Activated naive CD4-positive, alpha-beta T cell treated with anti-CD3 and anti-CD28 coated beads for 36 hours (primary cell): ENCODE results near the gene KHDRBS1. TPM values are rescaled to one million over a fixed set of nuclear protein-coding genes. Genes with fewer than 3 reads are reported as not detected.
A peak's percentile ranks its signal among the peaks of the same experiment; 100 is the strongest.
"Not testable (repeated sequence)": the region's sequence is repeated elsewhere in the genome, so short reads cannot be mapped to it uniquely, and the experiment has no call there.

Experiments used
- CTCF ChIA-PET: fragments of 350-600 bp; sonication (Branson Sonifier 250); formaldehyde crosslinking; loops from one replicate; lab custom pipeline; 2021; ENCODE audit warnings: antibody characterized with exemption; lab: Charles Lee
- DNase-seq: peaks from one replicate; pipeline ENCODE4 v3.0.0-alpha.2; 2020
- H3K27ac Mint-ChIP-seq: one replicate; pipeline ENCODE4 v1.8.0; 2021; ENCODE audit warnings: mild to moderate bottlenecking, mixed read lengths
- H3K27me3 Mint-ChIP-seq: one replicate; pipeline ENCODE4 v1.8.0; 2021; ENCODE audit warnings: low read depth, mixed read lengths
- H3K36me3 Mint-ChIP-seq: one replicate; pipeline ENCODE4 v1.8.0; 2021; ENCODE audit warnings: low read depth, mixed read lengths
- H3K4me1 Mint-ChIP-seq: one replicate; pipeline ENCODE4 v1.8.0; 2021; ENCODE audit warnings: low read depth, mixed read lengths
- H3K4me3 Mint-ChIP-seq: one replicate; pipeline ENCODE4 v1.8.0; 2021; ENCODE audit warnings: mild to moderate bottlenecking, moderate library complexity, mixed read lengths
- H3K9me3 Mint-ChIP-seq: one replicate; pipeline ENCODE4 v1.8.0; 2021; ENCODE audit warnings: mixed read lengths
- intact Hi-C: fragments of 100-400 bp; cut with micrococcal nuclease; formaldehyde crosslinking; loops from one replicate; pipeline ENCODE4 v1.15.1; 2023
- total RNA-seq, 2 experiments: library from RNA; stranded (reverse); gene quantifications; one replicate each; pipeline ENCODE4 v1.2.3, GENCODE V29; 2021

Gene KHDRBS1
- total RNA-seq, 2 experiments from 2014 or later = 189 to 198 TPM

GRCh38 chr1:32014948-32015273 is 1.2 kb downstream of the KHDRBS1 start:
- Mint-ChIP-seq H3K27me3 (no peaks in the 10 kb centered on the region), H3K36me3 (peaks cover 25% of the 10 kb centered on the region), H3K4me3 (peak overlapping the region; percentile 94), H3K9me3 (no peaks in the 10 kb centered on the region), H3K27ac (peak overlapping the region; percentile 92), H3K4me1 (peaks cover 45% of the 10 kb centered on the region)
- intact Hi-C loops = loop anchor here (1.0 kb wide), 1 partner anchor 93 kb away; the partner anchor contains the start of gene KPNA6
- CTCF ChIA-PET = no interaction called here
- peak; percentile 17 for DNase-seq

- intact Hi-C loops = no loop called here
- CTCF ChIA-PET = interaction anchor here (0.6 kb wide), 1 partner anchor 427 kb away, joined by 5 read pairs; no protein-coding TSS in a partner anchor
Measured at GRCh38 chr1:32020339-32020738, 6.7 kb downstream of the KHDRBS1 start.

DNA sequence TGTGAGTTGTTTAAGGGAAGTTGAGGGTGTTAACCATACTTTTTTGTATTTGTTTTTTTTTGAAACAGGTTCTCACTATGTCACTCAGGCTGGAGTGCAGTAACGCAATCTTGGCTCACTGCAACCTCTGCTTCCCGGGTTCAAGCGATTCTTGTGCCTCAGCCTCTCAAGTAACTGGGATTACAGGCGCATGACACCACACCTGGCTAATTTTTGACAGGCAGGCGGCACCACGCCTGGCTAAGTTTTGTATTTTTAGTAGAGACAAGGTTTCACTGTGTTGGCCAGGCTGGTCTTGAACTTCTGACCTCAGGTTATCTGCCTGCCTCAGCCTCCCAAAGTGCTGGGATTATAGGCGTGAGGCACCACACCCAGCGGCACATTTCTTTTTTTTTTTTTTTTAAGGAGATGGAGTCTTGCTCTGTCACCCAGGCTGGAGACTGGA is 7.9 kb downstream of the KHDRBS1 start:
- H3K4me3 Mint-ChIP-seq, intact Hi-C loops, CTCF ChIA-PET, DNase-seq, H3K27ac Mint-ChIP-seq, H3K9me3 Mint-ChIP-seq, H3K27me3 Mint-ChIP-seq: not testable (repeated sequence)
- H3K4me1 Mint-ChIP-seq = peaks cover 51% of the 10 kb centered on the region
- peaks cover 20% of the 10 kb centered on the region for H3K36me3 Mint-ChIP-seq

More at GRCh38 chr1:32020339-32020738, 6.7 kb downstream of the KHDRBS1 start:
- H3K4me1 Mint-ChIP-seq = peaks cover 56% of the 10 kb centered on the region
- no peak for DNase-seq
- no peak overlapping the region for H3K4me3 Mint-ChIP-seq
- H3K9me3 Mint-ChIP-seq = no peaks in the 10 kb centered on the region
- H3K36me3 Mint-ChIP-seq = peaks cover 28% of the 10 kb centered on the region
- no peaks in the 10 kb centered on the region for H3K27me3 Mint-ChIP-seq
- no peak overlapping the region for H3K27ac Mint-ChIP-seq

GRCh38 chr1:32023351-32023750 is 9.7 kb downstream of the KHDRBS1 start:
- Mint-ChIP-seq H3K4me1 (peaks cover 45% of the 10 kb centered on the region), H3K9me3 (no peaks in the 10 kb centered on the region), H3K27me3 (no peaks in the 10 kb centered on the region), H3K27ac (no peak overlapping the region), H3K36me3 (peaks cover 16% of the 10 kb centered on the region), H3K4me3 (no peak overlapping the region)
- no peak for DNase-seq
- CTCF ChIA-PET = interaction anchor here (0.6 kb wide), 2 partner anchors 378 to 390 kb away, joined by 4 read pairs; no protein-coding TSS in a partner anchor
- intact Hi-C loops = no loop called here

GRCh38 chr1:32025515-32025914 is 11.8 kb downstream of the KHDRBS1 start:
- no peak for DNase-seq
- CTCF ChIA-PET = no interaction called here
- intact Hi-C loops = no loop called here
- Mint-ChIP-seq H3K4me1 (peaks cover 41% of the 10 kb centered on the region), H3K4me3 (no peak overlapping the region), H3K27ac (no peak overlapping the region), H3K27me3 (no peaks in the 10 kb centered on the region), H3K36me3 (peaks cover 20% of the 10 kb centered on the region), H3K9me3 (no peaks in the 10 kb centered on the region)

DNA sequence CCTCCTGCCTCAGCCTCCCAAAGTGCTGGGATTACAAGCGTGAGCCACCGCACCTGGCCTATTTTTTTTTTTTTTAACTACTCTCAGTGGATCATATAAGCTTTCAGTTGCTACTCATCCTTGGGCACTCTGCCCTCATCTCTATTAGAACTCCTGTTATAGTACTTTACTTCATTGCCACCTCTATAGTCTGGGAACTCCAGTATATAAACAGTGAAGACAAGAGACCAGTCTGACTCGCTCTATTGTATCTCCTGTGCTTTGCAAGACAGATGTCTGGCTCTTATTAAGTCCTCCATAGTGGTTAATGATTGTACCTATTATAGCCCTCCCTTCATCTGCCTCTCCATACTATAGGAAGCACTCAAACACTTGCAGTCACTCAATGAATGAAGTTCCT is 15.1 kb downstream of the KHDRBS1 start:
- CTCF ChIA-PET = interaction anchor here (0.6 kb wide), 1 partner anchor 84 kb away, joined by 3 read pairs; no protein-coding TSS in a partner anchor
- no peaks in the 10 kb centered on the region for H3K9me3 Mint-ChIP-seq

DNA sequence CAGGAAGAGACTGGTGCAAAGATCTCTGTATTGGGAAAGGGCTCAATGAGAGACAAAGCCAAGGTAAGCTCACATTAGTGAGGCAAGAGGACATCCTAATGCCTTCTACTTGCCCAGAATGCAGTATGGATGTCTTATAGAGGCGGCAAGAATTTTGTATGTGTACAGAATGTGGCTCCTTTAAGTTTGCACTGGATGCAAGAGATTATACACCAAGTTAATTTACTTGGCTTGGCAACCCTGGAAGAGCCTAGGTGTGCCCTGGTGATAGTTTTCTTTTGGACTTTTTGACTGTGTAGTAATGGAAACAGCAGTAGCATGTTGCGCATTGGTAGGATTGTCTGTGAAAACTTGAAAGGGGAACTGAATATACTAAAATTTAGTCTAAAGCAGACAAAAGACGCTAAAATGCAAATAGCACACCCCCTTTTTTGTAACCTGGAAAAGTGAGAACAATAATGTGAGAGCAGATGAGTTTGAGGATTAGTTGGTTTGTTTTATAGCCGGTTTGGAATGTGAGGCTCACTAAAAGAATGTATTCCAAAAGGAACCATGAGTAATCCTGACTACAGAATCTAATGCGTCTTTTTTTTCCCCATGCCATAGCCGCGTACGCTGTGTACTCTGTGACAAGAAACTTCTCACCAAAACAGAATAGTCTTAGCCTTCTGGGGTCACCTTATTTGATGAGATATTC is 18.1 kb downstream of the KHDRBS1 start:
- no peak overlapping the region for H3K27ac Mint-ChIP-seq
- peaks cover 36% of the 10 kb centered on the region for H3K36me3 Mint-ChIP-seq
- H3K27me3 Mint-ChIP-seq = no peaks in the 10 kb centered on the region
- CTCF ChIA-PET = no interaction called here
- H3K9me3 Mint-ChIP-seq = no peaks in the 10 kb centered on the region
- H3K4me1 Mint-ChIP-seq = peaks cover 34% of the 10 kb centered on the region
- intact Hi-C loops = no loop called here
- no peak for DNase-seq
- H3K4me3 Mint-ChIP-seq = no peak overlapping the region

More for the DNA sequence above, 15.1 kb downstream of the KHDRBS1 start:
- Mint-ChIP-seq H3K27me3 (no peaks in the 10 kb centered on the region), H3K27ac (no peak overlapping the region), H3K4me1 (peaks cover 32% of the 10 kb centered on the region), H3K4me3 (no peak overlapping the region), H3K36me3 (peaks cover 25% of the 10 kb centered on the region)
- no peak for DNase-seq
- intact Hi-C loops = no loop called here

GRCh38 chr1:32032275-32032615 is 18.6 kb downstream of the KHDRBS1 start:
- CTCF ChIA-PET = interaction anchor here (0.5 kb wide), 1 partner anchor 27 kb away, joined by 3 read pairs; no protein-coding TSS in a partner anchor
- no peak for DNase-seq
- Mint-ChIP-seq H3K27me3 (no peaks in the 10 kb centered on the region), H3K36me3 (peaks cover 37% of the 10 kb centered on the region), H3K9me3 (no peaks in the 10 kb centered on the region), H3K4me1 (peaks cover 32% of the 10 kb centered on the region), H3K27ac (no peak overlapping the region), H3K4me3 (no peak overlapping the region)
- intact Hi-C loops = no loop called here

DNA sequence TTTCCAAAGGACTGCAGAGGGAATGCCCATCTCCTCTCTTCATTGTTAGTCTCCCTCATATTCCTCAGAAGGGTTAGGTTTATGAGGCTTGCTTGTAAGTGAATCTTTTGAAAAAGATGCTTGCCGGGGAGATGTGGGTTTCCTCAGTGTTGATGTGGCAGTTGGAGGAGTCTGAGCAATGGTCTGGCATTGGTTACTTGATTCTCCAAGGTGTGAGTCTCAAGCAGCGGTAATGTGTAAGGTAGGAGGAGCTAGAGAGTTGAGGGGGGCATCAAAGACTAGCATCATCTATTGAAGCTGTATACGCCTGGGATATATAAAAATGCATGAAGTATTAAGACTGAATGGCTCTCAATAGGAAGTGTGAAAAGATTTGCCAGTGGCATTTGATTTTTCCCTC is 21.5 kb downstream of the KHDRBS1 start:
- no peaks in the 10 kb centered on the region for H3K27me3 Mint-ChIP-seq
- DNase-seq = no peak
- intact Hi-C loops = no loop called here
- peaks cover 48% of the 10 kb centered on the region for H3K36me3 Mint-ChIP-seq
- CTCF ChIA-PET = no interaction called here
- no peaks in the 10 kb centered on the region for H3K9me3 Mint-ChIP-seq
- H3K27ac Mint-ChIP-seq = peak overlapping the region; percentile 24
- peaks cover 17% of the 10 kb centered on the region for H3K4me1 Mint-ChIP-seq
- no peak overlapping the region for H3K4me3 Mint-ChIP-seq

DNA sequence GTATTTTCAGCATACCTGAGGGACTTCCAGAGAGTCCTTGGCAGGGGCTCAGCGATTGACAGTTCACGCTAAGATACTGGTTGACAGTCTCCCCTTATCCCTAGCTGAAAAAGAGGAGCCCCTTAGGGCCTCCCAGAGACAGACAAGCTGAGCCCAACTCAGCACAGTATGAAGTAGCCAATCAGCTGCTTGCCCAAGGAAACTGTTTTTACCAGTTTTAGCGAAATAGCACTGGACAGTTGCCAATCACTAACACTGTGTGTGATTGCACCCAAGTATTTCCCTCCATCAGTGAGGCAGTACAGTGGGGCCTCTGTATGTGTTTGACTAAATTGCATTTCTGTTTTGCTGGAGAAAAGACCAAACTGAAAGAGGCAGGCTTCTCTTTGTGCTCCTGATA is 27.0 kb downstream of the KHDRBS1 start:
- DNase-seq = no peak
- peaks cover 3% of the 10 kb centered on the region for H3K4me1 Mint-ChIP-seq
- CTCF ChIA-PET = no interaction called here
- peaks cover 42% of the 10 kb centered on the region for H3K36me3 Mint-ChIP-seq
- no peaks in the 10 kb centered on the region for H3K9me3 Mint-ChIP-seq
- intact Hi-C loops = no loop called here
- H3K4me3 Mint-ChIP-seq = no peak overlapping the region
- H3K27ac Mint-ChIP-seq = peak overlapping the region; percentile 53
- no peaks in the 10 kb centered on the region for H3K27me3 Mint-ChIP-seq

DNA sequence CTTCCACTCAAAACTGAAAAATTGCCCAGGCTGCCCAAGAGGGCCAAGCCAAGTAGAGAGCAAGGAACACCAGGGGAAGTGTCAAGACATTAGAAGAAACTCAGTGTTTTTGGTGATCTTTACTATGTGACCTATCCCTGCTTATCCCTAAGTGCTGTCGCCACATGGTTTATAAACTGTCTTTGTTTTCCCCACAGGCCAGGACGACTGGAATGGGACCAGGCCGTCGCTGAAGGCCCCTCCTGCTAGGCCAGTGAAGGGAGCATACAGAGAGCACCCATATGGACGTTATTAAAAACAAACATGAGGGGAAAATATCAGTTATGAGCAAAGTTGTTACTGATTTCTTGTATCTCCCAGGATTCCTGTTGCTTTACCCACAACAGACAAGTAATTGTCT is 28.7 kb downstream of the KHDRBS1 start:
- DNase-seq = no peak
- Mint-ChIP-seq H3K27me3 (no peaks in the 10 kb centered on the region), H3K27ac (no peak overlapping the region), H3K4me3 (no peak overlapping the region), H3K4me1 (no peaks in the 10 kb centered on the region), H3K9me3 (no peaks in the 10 kb centered on the region), H3K36me3 (peaks cover 34% of the 10 kb centered on the region)
- CTCF ChIA-PET = no interaction called here
- intact Hi-C loops = no loop called here

DNA sequence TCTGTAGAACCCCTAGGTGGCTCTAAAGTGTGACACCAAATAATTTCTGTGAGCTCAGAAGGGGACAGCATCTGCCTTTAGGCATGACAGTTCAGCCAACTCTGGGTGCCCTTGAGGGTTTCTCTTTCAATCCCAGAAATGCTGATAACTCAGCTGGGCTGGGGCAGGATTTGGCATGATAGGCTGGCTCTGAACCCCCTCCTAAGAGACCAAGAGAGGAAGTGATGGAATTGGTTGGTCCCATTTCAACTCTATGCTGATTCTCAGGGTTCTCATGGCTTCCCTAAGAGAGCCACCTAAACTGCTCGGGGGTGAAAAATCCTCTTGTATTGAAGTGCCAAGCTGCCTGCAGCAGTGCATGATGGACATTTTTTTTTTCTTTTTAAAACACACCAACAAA is 30.6 kb downstream of the KHDRBS1 start:
- H3K27me3 Mint-ChIP-seq = no peaks in the 10 kb centered on the region
- no peak overlapping the region for H3K4me3 Mint-ChIP-seq
- no peaks in the 10 kb centered on the region for H3K9me3 Mint-ChIP-seq
- H3K36me3 Mint-ChIP-seq = peaks cover 36% of the 10 kb centered on the region
- H3K27ac Mint-ChIP-seq = no peak overlapping the region
- CTCF ChIA-PET = interaction anchor here (1.9 kb wide), 1 partner anchor 19 kb away, joined by 5 read pairs; no protein-coding TSS in a partner anchor
- intact Hi-C loops = no loop called here
- peaks cover 4% of the 10 kb centered on the region for H3K4me1 Mint-ChIP-seq
- no peak for DNase-seq

DNA sequence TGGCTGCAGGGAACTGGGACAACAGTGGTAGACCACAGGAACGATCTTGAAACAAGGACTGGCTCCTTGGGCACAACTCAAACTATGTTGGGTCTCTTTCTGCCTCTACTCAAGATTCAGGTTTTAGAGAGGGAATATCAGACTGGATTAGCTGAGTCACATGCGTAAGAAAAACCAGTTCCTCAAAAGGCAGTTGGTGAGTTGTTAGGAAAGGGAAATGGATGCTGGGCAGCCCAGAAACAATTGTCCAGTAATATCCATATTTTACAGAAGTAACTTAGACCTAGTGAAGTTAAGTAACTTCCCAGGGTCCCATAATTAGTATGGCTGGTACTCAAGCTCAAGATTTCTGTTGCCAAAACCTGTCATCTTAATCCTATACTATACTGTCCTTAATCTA is 32.1 kb downstream of the KHDRBS1 start:
- no peak overlapping the region for H3K4me3 Mint-ChIP-seq
- no peaks in the 10 kb centered on the region for H3K27me3 Mint-ChIP-seq
- CTCF ChIA-PET = no interaction called here
- DNase-seq = no peak
- H3K36me3 Mint-ChIP-seq = peaks cover 29% of the 10 kb centered on the region
- H3K27ac Mint-ChIP-seq = no peak overlapping the region
- H3K9me3 Mint-ChIP-seq = no peaks in the 10 kb centered on the region
- H3K4me1 Mint-ChIP-seq = peaks cover 8% of the 10 kb centered on the region
- intact Hi-C loops = no loop called here
